ENCODE measurements around the gene KRTAP9-6. TPM values are rescaled to one million over a fixed set of nuclear protein-coding genes. Genes with fewer than 3 reads are reported as not detected.
"Not testable (repeated sequence)": the region's sequence is repeated elsewhere in the genome, so short reads cannot be mapped to it uniquely, and the experiment has no call there.

The KRTAP9-6 gene
- total RNA-seq, 1 experiment from 2014 or later = not detected

- in situ Hi-C loops (cut with HindIII; ENCODE audit: low pct_unique_long_range_greater_than_20kb, low sequenced_read_pairs) = no loop called here
- ATAC-seq (no peak), DNase-seq (ENCODE audit: low read depth, low spot score) (no peak)
- Histone ChIP-seq H3K27ac (ENCODE audit: low read length) (no peak overlapping the region), H3K4me3 (ENCODE audit: low read depth in 2 of 2, low read length in 2 of 2) (no peak overlapping the region), H3K4me1 (ENCODE audit: control insufficient read depth, insufficient read depth, low read length) (no peaks in the 10 kb centered on the region), H3K36me3 (ENCODE audit: control insufficient read depth, insufficient read depth, low read length) (no peaks in the 10 kb centered on the region), H3K9me3 (ENCODE audit: control insufficient read depth, insufficient read depth, low read depth, low read length) (no peaks in the 10 kb centered on the region), H3K27me3 (ENCODE audit: control insufficient read depth, insufficient read depth, low read length) (peaks cover 6% of the 10 kb centered on the region)
- intact Hi-C loops (cut with micrococcal nuclease; ENCODE audit: unreplicated experiment) = no loop called here
- no TSS peak for BruUV-seq (replicated peaks)
- POLR2A ChIA-PET = no interaction called here
- CTCF ChIA-PET = no interaction called here
- TF ChIP-seq POLR2AphosphoS5 (IDR thresholded peaks at IDR 0.05; ENCODE audit: low read depth, low read length) = no peak
- no peak for TF ChIP-seq SIN3A (IDR thresholded peaks at IDR 0.05; ENCODE audit: borderline replicate concordance, insufficient read depth, low read depth, low read length)
- TF ChIP-seq, protein P1, sequence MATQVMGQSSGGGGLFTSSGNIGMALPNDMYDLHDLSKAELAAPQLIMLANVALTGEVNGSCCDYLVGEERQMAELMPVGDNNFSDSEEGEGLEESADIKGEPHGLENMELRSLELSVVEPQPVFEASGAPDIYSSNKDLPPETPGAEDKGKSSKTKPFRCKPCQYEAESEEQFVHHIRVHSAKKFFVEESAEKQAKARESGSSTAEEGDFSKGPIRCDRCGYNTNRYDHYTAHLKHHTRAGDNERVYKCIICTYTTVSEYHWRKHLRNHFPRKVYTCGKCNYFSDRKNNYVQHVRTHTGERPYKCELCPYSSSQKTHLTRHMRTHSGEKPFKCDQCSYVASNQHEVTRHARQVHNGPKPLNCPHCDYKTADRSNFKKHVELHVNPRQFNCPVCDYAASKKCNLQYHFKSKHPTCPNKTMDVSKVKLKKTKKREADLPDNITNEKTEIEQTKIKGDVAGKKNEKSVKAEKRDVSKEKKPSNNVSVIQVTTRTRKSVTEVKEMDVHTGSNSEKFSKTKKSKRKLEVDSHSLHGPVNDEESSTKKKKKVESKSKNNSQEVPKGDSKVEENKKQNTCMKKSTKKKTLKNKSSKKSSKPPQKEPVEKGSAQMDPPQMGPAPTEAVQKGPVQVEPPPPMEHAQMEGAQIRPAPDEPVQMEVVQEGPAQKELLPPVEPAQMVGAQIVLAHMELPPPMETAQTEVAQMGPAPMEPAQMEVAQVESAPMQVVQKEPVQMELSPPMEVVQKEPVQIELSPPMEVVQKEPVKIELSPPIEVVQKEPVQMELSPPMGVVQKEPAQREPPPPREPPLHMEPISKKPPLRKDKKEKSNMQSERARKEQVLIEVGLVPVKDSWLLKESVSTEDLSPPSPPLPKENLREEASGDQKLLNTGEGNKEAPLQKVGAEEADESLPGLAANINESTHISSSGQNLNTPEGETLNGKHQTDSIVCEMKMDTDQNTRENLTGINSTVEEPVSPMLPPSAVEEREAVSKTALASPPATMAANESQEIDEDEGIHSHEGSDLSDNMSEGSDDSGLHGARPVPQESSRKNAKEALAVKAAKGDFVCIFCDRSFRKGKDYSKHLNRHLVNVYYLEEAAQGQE (IDR thresholded peaks at IDR 0.05; ENCODE audit: insufficient read depth in 1 of 2, low read depth in 2 of 2, low read length in 1 of 2) = no peak
- TF ChIP-seq TCF7L2 (IDR thresholded peaks at IDR 0.05; ENCODE audit: low read depth, low read length) = no peak
- no peak for TF ChIP-seq CTCF (IDR thresholded peaks at IDR 0.05)
Observed at GRCh38 chr17:41271858-41272257, 6.7 kb downstream of the KRTAP9-6 start.

GRCh38 chr17:41275648-41276190 lies 10.5 kb downstream of the KRTAP9-6 start, which contains the start of gene KRTAP9-7:
Gene KRTAP9-7 (plus strand): TSS chr17:41275698. CDS start chr17:41275698, 0 bp downstream.
- ATAC-seq; H3K4me1 ChIP-seq (ENCODE audit: control insufficient read depth, insufficient read depth, low read length); H3K36me3 ChIP-seq (ENCODE audit: control insufficient read depth, insufficient read depth, low read length); H3K9me3 ChIP-seq (ENCODE audit: control insufficient read depth, insufficient read depth, low read depth, low read length); BruUV-seq (replicated peaks); POLR2A ChIA-PET; DNase-seq (ENCODE audit: low read depth, low spot score); H3K4me3 ChIP-seq (ENCODE audit: low read depth in 2 of 2, low read length in 2 of 2); H3K27ac ChIP-seq (ENCODE audit: low read length); intact Hi-C loops (cut with micrococcal nuclease; ENCODE audit: unreplicated experiment); in situ Hi-C loops (cut with HindIII; ENCODE audit: low pct_unique_long_range_greater_than_20kb, low sequenced_read_pairs); CTCF ChIA-PET: not testable (repeated sequence)
- H3K27me3 ChIP-seq (ENCODE audit: control insufficient read depth, insufficient read depth, low read length) = peaks cover 12% of the 10 kb centered on the region

DNA sequence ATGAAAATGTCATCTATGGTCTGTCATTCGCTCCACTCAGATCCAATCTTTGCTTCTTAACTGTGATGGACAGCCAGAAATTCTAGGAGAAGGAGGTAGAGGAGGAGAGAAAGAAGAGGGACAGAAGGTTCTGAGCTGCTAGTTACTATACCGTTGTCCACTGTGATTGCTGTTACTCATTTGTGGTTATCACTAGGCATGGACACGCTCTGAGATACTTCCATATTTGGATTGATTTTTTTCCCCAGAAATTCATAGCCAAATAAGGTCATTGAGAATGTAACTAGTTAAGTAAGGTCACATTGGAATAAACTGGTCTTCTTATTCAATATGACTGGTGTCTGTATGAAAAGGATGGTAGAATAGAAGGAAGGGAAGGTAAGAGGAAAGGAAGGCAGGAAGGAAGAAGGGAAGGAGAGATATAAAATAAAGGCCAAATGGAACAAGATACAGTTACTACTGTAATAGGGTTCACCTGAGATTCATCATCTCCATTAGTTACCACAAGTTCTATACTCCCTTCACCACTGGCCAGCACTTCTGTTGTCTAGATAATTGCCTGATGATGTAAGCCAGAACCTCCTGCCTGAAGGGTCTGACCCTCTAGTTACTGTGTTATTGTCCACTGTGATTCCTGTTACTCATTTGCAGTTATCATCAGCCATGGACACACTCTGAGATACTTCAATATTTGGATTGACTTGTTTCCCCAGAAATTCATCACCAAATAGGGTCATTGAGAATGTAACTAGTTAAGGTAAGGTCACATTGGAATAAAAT lies 13.2 kb downstream of the KRTAP9-6 start:
- in situ Hi-C loops (cut with HindIII; ENCODE audit: low pct_unique_long_range_greater_than_20kb, low sequenced_read_pairs) (no loop called here), intact Hi-C loops (cut with micrococcal nuclease; ENCODE audit: unreplicated experiment) (no loop called here)
- no peak for DNase-seq (ENCODE audit: low read depth, low spot score)
- no peak overlapping the region for H3K4me3 ChIP-seq (ENCODE audit: low read depth in 2 of 2, low read length in 2 of 2)
- ChIA-PET CTCF (no interaction called here), POLR2A (no interaction called here)
- BruUV-seq (replicated peaks) = no TSS peak
- ATAC-seq = no peak
- H3K27ac ChIP-seq (ENCODE audit: low read length) = no peak overlapping the region
- TF ChIP-seq, protein P1 (IDR thresholded peaks at IDR 0.05; ENCODE audit: insufficient read depth in 1 of 2, low read depth in 2 of 2, low read length in 1 of 2) = no peak
- TF ChIP-seq TCF7L2 (IDR thresholded peaks at IDR 0.05; ENCODE audit: low read depth, low read length) (no peak), SIN3A (IDR thresholded peaks at IDR 0.05; ENCODE audit: borderline replicate concordance, insufficient read depth, low read depth, low read length) (no peak), CTCF (IDR thresholded peaks at IDR 0.05) (no peak), POLR2AphosphoS5 (IDR thresholded peaks at IDR 0.05; ENCODE audit: low read depth, low read length) (no peak)
- H3K4me1 ChIP-seq (ENCODE audit: control insufficient read depth, insufficient read depth, low read length) = no peaks in the 10 kb centered on the region
- no peaks in the 10 kb centered on the region for H3K9me3 ChIP-seq (ENCODE audit: control insufficient read depth, insufficient read depth, low read depth, low read length)
- peaks cover 14% of the 10 kb centered on the region for H3K27me3 ChIP-seq (ENCODE audit: control insufficient read depth, insufficient read depth, low read length)
- H3K36me3 ChIP-seq (ENCODE audit: control insufficient read depth, insufficient read depth, low read length) = no peaks in the 10 kb centered on the region

Measured in Panc1 (cell line).